Kidney epithelial cell (primary cell): ENCODE results near the gene PI4KA. TPM values are rescaled to one million over a fixed set of nuclear protein-coding genes. Genes with fewer than 3 reads are reported as not detected.

Experiments used
- DNase-seq: peaks from one replicate; pipeline ENCODE4 v3.0.0-alpha.2; 2010; ENCODE audit warnings: low read depth
- H3K27me3 ChIP-seq: 2 replicates; pipeline ENCODE4 v1.6.0; 2011; ENCODE audit warnings: low read length; ENCODE audit not compliant: control insufficient read depth, insufficient read depth
- H3K36me3 ChIP-seq: 2 replicates; pipeline ENCODE4 v1.5.1; 2011; ENCODE audit warnings: low read length; ENCODE audit not compliant: control insufficient read depth, insufficient read depth
- H3K4me3 ChIP-seq: 2 replicates; pipeline ENCODE4 v1.5.1; 2011; ENCODE audit warnings: low read depth, mild to moderate bottlenecking, control low read depth, low read length
- CTCF ChIP-seq: IDR thresholded peaks from 2 replicates; pipeline ENCODE4 v1.5.1; 2011; ENCODE audit warnings: mild to moderate bottlenecking, moderate library complexity, low read length, control low read depth, inconsistent platforms; ENCODE audit not compliant: insufficient read depth, poor library complexity, severe bottlenecking
- total RNA-seq: library from RNA; depleted of rRNA; stranded (reverse); fragments of >200 nt; gene quantifications from 2 replicates; pipeline ENCODE4 v1.2.3, GENCODE V29; 2015

The PI4KA gene
- total RNA-seq, 1 donor from 2014 or later: 50.6 TPM

GRCh38 chr22:20804650-20805049, 54.0 kb downstream of the PI4KA start:
- Histone ChIP-seq H3K36me3 (peaks cover 1% of the 10 kb centered on the region), H3K4me3 (no peak overlapping the region), H3K27me3 (no peaks in the 10 kb centered on the region)
- TF ChIP-seq CTCF: no peak
- no peak for DNase-seq

- peaks cover 1% of the 10 kb centered on the region for H3K36me3 ChIP-seq
- TF ChIP-seq CTCF: peak; percentile 67
- DNase-seq: no peak
Measured at GRCh38 chr22:20803696-20804324, 54.8 kb downstream of the PI4KA start.

GRCh38 chr22:20802922-20803553, 55.6 kb downstream of the PI4KA start:
- no peaks in the 10 kb centered on the region for H3K27me3 ChIP-seq
- TF ChIP-seq CTCF: no peak
- H3K36me3 ChIP-seq: peaks cover 1% of the 10 kb centered on the region
- no peak overlapping the region for H3K4me3 ChIP-seq
- no peak for DNase-seq

More at GRCh38 chr22:20803696-20804324, 54.8 kb downstream of the PI4KA start:
- Histone ChIP-seq H3K27me3 (no peaks in the 10 kb centered on the region), H3K4me3 (no peak overlapping the region)

- peaks cover 1% of the 10 kb centered on the region for H3K36me3 ChIP-seq
- no peak overlapping the region for H3K4me3 ChIP-seq
- no peaks in the 10 kb centered on the region for H3K27me3 ChIP-seq
- no peak for TF ChIP-seq CTCF
- DNase-seq: no peak
Measured at GRCh38 chr22:20802452-20802851, 56.2 kb downstream of the PI4KA start.

- DNase-seq: peak; percentile 9
- no peaks in the 10 kb centered on the region for H3K36me3 ChIP-seq
- H3K4me3 ChIP-seq: no peak overlapping the region
- H3K27me3 ChIP-seq: no peaks in the 10 kb centered on the region
- TF ChIP-seq CTCF: no peak
Measured at GRCh38 chr22:20799449-20799848, 59.2 kb downstream of the PI4KA start.

GRCh38 chr22:20798974-20799373, 59.6 kb downstream of the PI4KA start:
- H3K36me3 ChIP-seq: no peaks in the 10 kb centered on the region

More at GRCh38 chr22:20798974-20799373, 59.6 kb downstream of the PI4KA start:
- TF ChIP-seq CTCF: no peak
- H3K4me3 ChIP-seq: no peak overlapping the region
- no peaks in the 10 kb centered on the region for H3K27me3 ChIP-seq
- DNase-seq: no peak
